GM21360 (cell line): Measurements from ENCODE around the gene CMTM2.
"Not testable (repeated sequence)": the region's sequence is repeated elsewhere in the genome, so short reads cannot be mapped to it uniquely, and the experiment has no call there.

ENCODE experiments used
- ATAC-seq: cut with Tn5 transposase; IDR thresholded peaks from one replicate; pipeline ENCODE4 v1.9.1; 2021; ENCODE audit warnings: mild to moderate bottlenecking, moderate library complexity; ENCODE audit not compliant: unreplicated experiment

Gene CMTM2

GRCh38 chr16:66627611-66628378 lies 48.5 kb downstream of the CMTM2 start:
- ATAC-seq: not testable (repeated sequence)

- ATAC-seq: no peak
Measured at GRCh38 chr16:66629856-66630255, 50.6 kb downstream of the CMTM2 start.

- not testable (repeated sequence) for ATAC-seq
Measured at GRCh38 chr16:66630561-66631260, 51.4 kb downstream of the CMTM2 start.

GRCh38 chr16:66631558-66631957 lies 52.3 kb downstream of the CMTM2 start:
- ATAC-seq: not testable (repeated sequence)

- no peak for ATAC-seq
Measured at GRCh38 chr16:66634527-66635196, 55.4 kb downstream of the CMTM2 start.

- ATAC-seq: no peak
Measured at GRCh38 chr16:66635406-66635805, 56.1 kb downstream of the CMTM2 start.

GRCh38 chr16:66636199-66636598 lies 56.9 kb downstream of the CMTM2 start:
- ATAC-seq: no peak

GRCh38 chr16:66637806-66638205 lies 58.5 kb downstream of the CMTM2 start:
- ATAC-seq: no peak
